T-helper 1 cell treated with Interleukin-12 subunit alpha and Interleukin-12 subunit beta and Interleukin-4 antibody, amounts not matched to agents 30 μg/mL and 1 μg/mL, for 36 hours (primary cell): ENCODE data around the gene MCM6.
A peak's percentile ranks its signal among the peaks of the same experiment; 100 is the strongest.
"Not testable (repeated sequence)": the region's sequence is repeated elsewhere in the genome, so short reads cannot be mapped to it uniquely, and the experiment has no call there.

Experiments used
- H3K27ac Mint-ChIP-seq: one replicate; pipeline ENCODE4 v1.8.0; 2021; ENCODE audit warnings: mild to moderate bottlenecking, mixed read lengths
- H3K27me3 Mint-ChIP-seq: one replicate; pipeline ENCODE4 v1.8.0; 2021; ENCODE audit warnings: low read depth, mixed read lengths
- H3K36me3 Mint-ChIP-seq: one replicate; pipeline ENCODE4 v1.8.0; 2021; ENCODE audit warnings: low read depth, mixed read lengths
- H3K4me1 Mint-ChIP-seq: one replicate; pipeline ENCODE4 v1.8.0; 2021; ENCODE audit warnings: low read depth, mixed read lengths
- H3K4me3 Mint-ChIP-seq: one replicate; pipeline ENCODE4 v1.8.0; 2021; ENCODE audit warnings: mild to moderate bottlenecking, moderate library complexity, mixed read lengths
- H3K9me3 Mint-ChIP-seq: one replicate; pipeline ENCODE4 v1.8.0; 2021; ENCODE audit warnings: mixed read lengths

MCM6 gene

GRCh38 chr2:135796606-135797005, 79.6 kb downstream of the MCM6 start:
- H3K27me3 Mint-ChIP-seq, result no peaks in the 10 kb centered on the region
- no peak overlapping the region for H3K27ac Mint-ChIP-seq
- no peak overlapping the region for H3K4me3 Mint-ChIP-seq
- peaks cover 17% of the 10 kb centered on the region for H3K4me1 Mint-ChIP-seq
- peaks cover 18% of the 10 kb centered on the region for H3K36me3 Mint-ChIP-seq
- peaks cover 16% of the 10 kb centered on the region for H3K9me3 Mint-ChIP-seq

- H3K4me3 Mint-ChIP-seq, H3K27me3 Mint-ChIP-seq: not testable (repeated sequence)
- Mint-ChIP-seq H3K27ac (peak overlapping the region; percentile 36), H3K36me3 (peaks cover 12% of the 10 kb centered on the region), H3K9me3 (peaks cover 10% of the 10 kb centered on the region), H3K4me1 (peaks cover 19% of the 10 kb centered on the region)
Observed at GRCh38 chr2:135795641-135796040, 80.6 kb downstream of the MCM6 start.

GRCh38 chr2:135792401-135793150, 83.7 kb downstream of the MCM6 start:
- Mint-ChIP-seq H3K27me3 (no peaks in the 10 kb centered on the region), H3K9me3 (no peaks in the 10 kb centered on the region), H3K4me1 (peaks cover 18% of the 10 kb centered on the region), H3K36me3 (no peaks in the 10 kb centered on the region), H3K4me3 (no peak overlapping the region), H3K27ac (no peak overlapping the region)

GRCh38 chr2:135791418-135792190, 84.6 kb downstream of the MCM6 start:
- no peak overlapping the region for H3K27ac Mint-ChIP-seq
- H3K4me3 Mint-ChIP-seq, result no peak overlapping the region

GRCh38 chr2:135790423-135790822, 85.8 kb downstream of the MCM6 start:
- Mint-ChIP-seq H3K36me3 (peaks cover 13% of the 10 kb centered on the region), H3K4me1 (peaks cover 16% of the 10 kb centered on the region), H3K9me3 (no peaks in the 10 kb centered on the region), H3K27ac (no peak overlapping the region), H3K4me3 (no peak overlapping the region), H3K27me3 (no peaks in the 10 kb centered on the region)

More at GRCh38 chr2:135791418-135792190, 84.6 kb downstream of the MCM6 start:
- H3K36me3 Mint-ChIP-seq, result peaks cover 6% of the 10 kb centered on the region
- H3K27me3 Mint-ChIP-seq, result no peaks in the 10 kb centered on the region
- H3K9me3 Mint-ChIP-seq, result no peaks in the 10 kb centered on the region
- peaks cover 16% of the 10 kb centered on the region for H3K4me1 Mint-ChIP-seq
